HG03175 (cell line): ENCODE data around the gene RPS6KC1.
A peak's percentile ranks its signal among the peaks of the same experiment; 100 is the strongest.
"Not testable (repeated sequence)": the region's sequence is repeated elsewhere in the genome, so short reads cannot be mapped to it uniquely, and the experiment has no call there.

Experiments used
- ATAC-seq: cut with Tn5 transposase; IDR thresholded peaks from one replicate; pipeline ENCODE4 v1.9.1; 2021; ENCODE audit warnings: mild to moderate bottlenecking, moderate library complexity; ENCODE audit not compliant: unreplicated experiment

The RPS6KC1 gene

DNA sequence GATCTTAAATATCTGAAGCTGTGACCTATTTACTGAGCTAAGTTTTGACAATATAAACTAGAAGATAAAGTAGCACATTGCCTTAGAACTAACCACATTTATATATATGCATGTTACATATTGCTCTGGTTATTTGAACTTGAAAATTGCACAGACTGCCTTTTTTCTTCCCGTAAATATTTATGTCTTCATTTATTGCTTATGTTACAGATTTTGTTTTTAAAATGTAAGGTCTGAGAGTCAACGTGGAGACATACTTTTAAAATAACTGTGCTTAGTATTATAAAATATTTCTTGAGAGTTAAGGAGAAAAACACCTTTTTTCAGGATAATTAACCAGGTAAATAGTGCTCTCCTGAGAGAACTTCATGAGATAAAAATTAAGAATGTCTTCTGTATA, 3.1 kb downstream of the RPS6KC1 start:
- ATAC-seq: no peak

DNA sequence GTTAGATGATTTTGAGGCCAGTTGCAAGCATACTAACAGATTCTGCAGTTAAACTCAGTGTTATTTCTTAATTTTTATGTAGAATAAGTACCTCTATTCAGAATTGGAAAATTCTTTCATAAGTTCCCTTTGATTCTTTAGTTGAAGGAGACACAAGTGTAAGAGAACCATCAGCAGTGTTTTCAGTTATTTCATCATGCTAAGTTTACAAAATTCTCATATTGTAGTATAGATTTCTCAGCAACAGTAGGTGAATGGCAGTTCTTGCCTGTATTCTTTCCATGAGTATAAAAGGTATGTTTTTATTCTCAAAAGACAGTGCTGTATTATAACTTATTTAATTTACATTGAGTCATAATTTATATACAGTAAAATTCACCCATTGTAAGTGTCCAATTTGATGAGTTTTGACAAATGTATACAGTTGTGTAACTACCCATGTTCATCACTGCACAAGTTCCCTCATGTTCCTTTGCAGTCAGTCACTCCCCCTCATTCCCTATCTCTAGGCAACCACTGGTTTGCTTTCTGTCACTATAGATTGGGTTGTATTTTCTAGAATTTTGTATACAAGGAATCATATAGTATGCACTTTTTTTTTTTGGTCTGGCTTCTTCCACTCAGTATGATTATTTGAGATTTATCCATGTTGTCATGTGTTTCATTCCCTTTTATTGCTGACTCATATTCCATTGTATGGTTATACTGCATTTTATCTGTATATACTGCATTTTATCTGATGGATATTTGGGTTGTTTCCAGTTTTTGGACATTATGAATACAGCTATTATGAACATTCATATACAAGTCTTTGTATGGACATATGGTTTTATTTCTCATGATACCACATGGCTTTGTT, 3.9 kb downstream of the RPS6KC1 start:
- ATAC-seq: no peak

DNA sequence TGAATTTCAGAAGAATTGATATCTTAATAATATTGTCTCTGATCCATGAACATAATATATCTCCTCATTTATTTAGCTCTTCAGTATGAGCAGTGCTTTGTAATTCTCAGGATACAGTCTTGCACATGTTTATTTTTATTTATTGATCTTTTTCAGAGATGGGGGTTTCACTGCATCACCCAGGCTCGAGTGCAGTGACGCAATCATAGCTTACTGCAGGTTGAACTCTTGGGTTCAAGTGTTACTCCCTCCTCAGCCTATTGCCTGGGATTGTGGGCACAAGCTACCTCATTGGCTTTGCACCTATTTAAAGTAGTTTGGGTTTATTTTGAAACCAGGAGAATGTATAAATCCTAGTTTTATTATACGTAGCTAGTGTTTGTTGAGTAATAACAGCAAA, 4.7 kb downstream of the RPS6KC1 start:
- no peak for ATAC-seq

DNA sequence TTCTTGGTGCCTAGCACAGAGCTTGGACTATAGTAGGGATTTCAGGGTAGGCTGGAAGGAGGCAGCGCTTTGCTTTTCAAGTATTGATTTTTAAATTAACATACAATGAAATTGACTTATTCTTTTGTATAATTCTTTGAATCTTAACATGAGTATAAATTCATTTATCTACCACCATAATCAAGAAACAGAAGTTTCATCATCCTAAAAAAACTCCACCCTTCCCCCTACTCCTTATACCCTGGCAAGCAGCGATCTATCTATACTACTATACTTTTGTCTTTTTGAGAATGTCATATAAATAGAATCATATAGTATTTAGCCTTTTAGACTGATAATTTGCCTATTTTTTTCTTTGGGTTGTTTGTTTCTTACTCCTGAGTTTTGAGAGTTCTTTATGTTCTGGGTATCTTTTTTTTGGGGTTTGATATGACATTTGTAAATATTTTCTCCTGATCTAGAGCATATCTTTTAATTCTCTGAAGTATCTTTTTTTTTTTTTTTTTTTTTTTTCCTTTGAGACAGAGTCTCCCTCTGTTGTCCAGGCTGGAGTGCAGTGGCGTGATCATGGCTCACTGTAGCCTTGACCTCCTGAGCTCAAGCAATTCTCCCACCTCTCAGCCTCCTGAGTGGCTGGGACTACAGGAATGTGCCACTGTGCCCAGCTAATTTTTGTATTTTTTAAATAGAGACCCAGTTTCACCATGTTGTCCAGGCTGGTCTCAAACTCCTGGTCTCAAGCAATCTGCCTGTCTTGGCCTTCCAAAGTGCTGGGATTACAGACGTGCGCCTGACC, 6.4 kb downstream of the RPS6KC1 start:
- no peak for ATAC-seq

DNA sequence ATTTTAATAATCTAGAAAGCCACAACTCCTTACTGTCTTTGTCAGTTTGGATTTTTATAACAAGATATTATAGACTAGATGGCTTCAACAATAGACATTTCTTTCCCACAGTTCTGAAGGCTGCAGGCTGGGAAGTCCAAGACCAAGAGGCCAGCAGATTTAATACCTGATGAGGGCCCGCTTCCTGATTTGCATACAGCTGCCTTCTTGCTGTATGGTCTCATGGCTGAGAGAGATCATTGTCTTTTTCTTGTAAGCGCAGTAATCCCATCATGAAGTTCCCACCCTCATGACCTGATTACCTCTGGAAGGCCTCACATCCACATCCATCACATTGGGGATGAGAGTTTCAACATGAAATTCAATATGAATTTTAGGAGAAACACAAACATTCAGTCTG, 9.8 kb downstream of the RPS6KC1 start:
- ATAC-seq: no peak

DNA sequence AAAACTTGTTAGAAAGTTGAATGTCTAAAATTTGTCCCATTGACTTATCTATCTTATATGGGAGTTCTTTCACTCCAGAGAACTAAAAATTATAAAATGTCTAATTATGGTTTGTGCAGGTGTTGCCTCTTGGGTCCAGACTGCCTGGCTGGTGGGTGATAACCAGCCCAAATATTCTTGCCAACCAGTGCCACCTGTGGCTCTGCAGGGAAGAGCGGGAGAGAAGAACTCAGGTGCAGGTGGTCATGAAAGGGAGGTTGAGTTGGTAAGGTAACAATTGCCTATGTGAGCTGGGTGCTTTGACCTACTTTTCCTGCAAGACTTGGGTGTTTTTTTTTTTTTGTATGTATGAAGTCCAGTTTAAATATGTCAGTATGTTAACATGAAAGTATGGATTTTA, 10.2 kb downstream of the RPS6KC1 start:
- no peak for ATAC-seq

DNA sequence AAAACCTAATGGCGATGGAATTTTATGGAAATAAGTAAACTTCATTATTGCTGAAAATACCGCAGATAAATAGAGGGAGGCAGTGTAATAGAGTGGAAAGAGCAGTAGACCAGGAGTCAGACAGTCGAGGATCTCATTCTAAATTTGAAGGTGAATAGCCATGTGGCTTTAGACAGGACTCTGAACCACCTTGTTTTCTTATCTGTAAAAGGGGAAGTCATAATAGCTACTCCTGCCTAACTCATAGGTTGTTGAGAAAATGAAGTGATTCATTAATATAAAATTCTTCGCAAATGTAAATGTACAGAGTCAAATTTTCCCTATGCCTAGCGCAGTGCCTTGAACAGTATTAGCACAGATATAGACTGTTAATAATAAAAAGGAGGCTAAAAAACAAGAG, 14.8 kb downstream of the RPS6KC1 start:
- ATAC-seq: no peak

DNA sequence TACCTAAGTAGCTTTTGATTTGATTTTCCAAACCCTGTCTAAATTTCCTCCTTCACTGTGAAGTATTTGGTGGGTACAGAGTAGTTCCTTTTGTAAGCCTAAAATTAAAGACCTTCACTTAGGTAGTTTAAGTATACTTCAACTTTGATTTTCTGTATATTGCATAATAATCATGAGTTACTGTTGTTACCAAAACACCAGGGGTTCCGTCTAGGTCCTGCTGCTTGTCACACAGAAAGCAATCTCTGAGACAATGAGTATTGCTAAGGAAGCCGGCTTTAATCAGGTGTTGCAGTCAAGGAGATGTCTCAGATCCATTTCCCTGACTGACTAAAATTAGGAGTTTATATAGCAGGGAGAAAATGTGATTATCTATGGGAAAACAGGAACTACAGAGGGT, 15.3 kb downstream of the RPS6KC1 start:
- ATAC-seq: no peak

DNA sequence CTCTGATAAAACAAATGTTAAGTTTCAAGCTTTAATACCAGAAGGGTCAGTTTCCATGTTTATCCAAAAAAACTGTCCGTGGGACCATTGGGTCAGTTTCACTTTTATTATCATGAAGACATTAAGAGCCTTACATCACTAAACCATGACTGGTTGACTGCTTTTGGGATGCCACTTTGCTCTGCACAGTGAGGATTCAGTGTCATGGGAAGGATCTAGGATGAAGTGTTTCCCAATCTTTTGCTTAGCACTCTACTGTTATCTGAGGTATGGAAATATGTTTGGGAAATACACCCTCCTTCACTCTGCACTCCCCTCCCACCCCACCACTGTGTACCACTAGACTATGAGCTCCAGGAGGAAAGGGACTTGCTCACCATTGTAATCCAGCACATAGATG, 16.3 kb downstream of the RPS6KC1 start:
- ATAC-seq: no peak

DNA sequence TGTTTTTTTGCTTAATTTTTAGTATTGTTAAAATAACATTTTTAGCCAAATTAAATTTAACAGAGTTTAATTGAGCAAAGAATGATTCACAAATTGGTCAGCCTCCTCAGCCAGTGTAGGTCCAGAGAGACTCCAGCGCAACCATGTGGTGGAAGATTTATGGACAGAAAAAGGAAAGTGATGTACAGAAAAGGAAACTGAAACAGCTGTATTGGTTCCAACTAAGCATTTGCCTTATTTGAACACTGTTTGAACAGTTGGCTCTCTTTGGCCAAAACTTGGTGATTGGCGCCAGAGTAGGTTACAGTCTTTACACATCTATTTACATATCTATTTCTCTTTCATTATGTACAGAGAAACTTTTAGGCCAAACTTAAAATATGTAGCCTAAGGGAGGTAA, 19.4 kb downstream of the RPS6KC1 start:
- peak; percentile 95 for ATAC-seq

DNA sequence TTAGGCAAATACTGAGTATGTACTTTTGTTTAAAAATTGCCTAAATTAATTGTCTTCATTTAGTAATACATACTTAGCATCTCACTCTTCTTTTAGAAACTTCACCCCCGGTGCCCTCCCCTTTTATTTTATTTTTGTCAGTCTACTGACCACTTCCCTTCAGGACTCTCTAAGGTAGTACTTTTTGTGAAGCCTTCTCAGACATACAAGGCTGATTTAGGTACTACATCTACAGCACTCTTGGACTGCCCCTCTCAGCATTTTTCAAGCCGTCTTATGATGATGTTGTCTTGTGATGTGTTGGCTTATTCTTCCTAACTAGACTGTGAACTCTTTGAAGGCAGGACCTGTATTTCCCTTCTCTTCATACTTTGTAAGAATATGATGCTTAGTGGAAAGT, 24.7 kb downstream of the RPS6KC1 start:
- peak; percentile 92 for ATAC-seq

DNA sequence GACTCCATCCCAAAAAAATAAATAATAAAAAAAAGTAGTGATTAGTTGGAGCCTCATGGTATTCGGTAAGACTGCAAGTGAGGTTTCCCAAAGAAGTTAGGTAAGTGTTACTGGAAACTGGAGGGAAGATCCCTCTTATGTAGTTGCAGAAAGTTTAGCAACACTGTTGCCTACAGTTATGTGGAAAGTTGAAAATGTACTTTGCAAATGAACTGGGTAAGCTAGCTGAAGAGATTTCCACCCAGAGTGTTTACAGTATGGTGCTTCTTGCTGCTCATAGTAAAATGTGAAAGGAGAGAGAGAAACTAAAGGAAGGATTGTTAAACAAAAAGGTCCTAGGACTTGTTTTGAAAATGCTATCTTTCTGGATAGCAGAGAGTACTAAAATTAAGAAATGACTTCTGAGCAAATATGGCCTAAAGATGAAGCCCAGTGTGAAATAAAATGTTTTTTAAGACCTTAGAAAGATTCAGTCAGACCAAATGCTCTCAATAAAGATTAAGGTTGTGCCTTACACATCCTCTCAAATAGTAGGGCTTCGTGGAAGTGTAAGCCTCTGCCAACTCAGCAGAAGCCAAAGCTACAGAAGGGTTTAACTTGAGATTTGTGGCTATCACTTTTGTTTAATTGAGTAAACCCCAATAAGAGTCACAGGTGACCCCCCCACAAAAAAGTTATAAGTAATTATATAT, 31.5 kb downstream of the RPS6KC1 start:
- ATAC-seq: no peak

DNA sequence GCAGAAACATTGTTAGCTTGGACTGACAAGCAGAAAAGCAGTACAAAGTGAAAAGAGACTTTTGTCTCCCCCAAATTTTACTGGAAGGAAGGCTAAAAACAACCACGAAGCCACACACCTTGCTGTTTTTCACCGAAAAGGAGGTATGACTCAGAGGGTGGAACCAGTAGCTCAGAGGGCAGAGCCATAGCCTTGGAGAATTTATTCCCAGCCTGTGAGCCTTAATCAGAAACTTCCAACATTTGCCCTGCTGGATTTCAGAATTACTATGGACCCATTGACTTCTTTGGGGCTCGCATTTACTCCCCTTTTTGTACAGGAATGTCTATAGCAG, 32.0 kb downstream of the RPS6KC1 start:
- no peak for ATAC-seq

DNA sequence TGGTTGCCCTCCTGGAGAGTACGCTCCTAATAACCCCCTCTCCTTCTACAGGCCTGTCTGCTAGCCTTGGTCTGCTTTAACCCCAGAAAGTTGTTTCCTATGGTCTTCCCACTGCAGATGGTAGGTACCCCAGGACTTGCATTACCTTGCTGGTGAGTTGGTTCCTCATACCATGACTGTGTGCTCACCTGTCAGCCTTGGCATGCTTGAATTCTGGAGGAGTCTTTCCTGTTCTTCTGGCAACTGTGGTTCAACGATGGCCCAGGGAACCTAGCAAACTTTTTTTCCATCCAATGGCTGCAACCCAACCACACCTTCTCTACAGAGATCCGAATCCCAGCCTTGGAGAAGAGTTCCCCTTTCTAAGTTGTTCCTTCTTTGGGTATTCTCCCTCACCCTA, 36.9 kb downstream of the RPS6KC1 start:
- no peak for ATAC-seq

DNA sequence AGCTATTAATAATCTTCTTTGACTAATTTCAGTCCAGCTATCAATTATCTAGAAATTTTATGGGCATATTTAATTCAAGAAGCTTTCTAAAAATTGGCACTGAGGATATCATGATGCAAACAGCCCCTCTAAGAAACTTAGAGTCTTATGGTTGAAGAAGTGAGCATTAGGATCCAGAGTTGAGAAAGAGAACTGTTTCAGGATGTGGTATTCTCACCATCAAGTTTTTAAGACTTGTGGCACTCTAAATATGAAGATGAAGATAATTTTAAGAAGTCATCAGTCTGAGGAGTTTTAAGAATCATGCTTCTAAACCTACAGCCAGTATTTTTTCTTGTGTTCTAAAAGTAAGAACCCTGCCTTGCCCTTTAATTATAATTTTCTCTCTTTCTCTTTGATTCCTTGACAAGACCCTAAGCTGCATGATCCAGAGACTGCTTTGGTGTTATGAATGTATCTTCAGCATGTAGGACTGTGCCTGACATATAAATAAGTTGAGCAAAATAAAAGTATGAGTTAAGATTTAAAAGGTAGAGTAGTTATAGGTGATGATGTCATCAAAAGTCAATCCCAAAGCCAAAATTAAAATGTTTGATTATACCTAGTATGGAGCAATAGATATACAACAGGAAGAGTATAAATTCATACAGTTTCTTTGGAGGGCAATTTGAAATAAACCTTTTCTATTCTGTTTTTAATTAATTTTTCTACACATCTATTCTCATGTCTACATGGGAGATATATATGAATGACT, 39.1 kb downstream of the RPS6KC1 start:
- no peak for ATAC-seq

DNA sequence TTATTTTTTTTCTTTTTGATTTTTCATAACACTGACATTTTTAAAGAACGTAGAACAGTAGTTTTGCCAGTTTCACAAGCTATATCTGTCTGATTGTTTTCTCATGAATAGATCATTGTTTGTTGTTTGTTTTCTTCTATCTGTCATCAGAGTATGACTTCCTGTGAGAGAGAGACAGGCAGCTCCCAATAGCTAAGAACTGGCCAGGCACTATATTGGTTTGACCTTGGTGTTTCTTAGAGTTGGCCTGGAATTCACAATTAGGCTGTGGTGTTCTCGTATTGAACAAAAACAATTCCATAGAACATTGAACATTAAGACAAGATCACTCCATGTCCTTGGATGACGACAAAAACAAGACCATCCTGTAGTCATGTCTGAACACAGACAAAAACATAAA, 43.4 kb downstream of the RPS6KC1 start:
- no peak for ATAC-seq

DNA sequence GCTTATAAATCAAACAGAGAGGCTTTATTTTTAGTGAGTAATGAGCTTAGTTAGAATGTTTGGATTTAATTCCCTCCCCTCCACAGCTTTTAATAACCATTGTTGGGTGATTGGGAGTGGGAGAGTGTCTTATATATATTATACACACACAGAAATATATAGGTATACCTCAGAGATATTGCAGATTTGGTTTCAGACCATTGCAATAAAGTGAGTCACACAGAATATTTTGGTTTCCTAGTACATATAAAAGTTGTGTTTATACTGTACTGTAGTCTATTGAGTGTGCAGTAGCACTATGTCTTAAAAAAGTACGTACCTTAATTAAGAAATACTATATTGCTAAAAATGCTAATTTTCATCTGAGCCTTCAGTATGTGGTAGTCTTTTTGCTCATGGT, 44.4 kb downstream of the RPS6KC1 start:
- no peak for ATAC-seq

DNA sequence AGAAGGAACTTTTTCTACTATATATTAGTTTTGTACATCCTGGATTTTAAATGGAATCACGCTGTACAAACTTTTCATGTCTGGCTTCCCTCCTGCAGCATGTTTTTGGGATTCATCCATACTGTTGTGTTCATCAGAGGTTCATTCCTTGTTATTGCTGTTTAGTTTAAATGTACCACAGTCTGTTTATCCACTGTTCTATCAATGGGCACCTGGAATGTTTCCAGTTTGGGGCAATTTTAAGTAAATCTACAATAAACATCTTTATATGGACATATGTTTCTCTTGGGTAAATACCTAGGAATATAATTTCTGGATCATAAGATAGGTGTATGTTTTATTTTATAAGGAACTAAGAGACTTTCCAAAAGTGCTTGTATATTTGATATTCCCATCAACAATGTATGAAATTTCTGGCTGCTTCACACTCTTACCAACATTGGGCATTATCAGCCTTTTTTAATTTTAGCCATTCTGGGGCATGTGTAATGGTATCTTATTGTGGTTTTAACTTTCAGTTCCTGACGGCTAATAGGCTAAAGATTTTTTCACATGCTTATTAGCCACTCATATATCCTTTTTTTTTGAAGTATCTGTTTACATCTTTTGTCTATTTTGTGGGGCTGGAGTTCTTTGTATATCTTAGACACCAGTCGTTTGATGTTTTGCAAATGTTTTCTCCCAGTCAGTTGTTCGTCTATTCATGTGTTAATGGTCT, 48.8 kb downstream of the RPS6KC1 start:
- no peak for ATAC-seq

DNA sequence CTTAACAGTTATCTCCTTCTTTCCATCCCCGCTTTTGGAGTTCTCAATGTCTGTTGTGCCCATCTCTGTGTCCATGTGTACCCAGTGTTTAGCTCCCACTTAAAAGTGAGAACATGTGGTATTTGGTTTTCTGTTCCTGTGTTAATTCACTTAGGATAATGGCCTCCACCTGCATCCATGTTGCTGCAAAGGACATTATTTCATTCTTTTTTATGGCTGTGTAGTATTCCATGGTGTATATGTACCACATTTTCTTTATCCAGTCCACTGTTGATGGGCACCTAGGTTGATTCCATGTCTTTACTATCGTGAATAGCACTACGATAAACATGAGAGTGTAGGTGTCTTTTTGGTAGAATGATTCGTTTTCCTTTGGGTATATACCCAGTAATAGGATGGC, 49.5 kb downstream of the RPS6KC1 start:
- ATAC-seq: not testable (repeated sequence)
